GM10847 (cell line): ENCODE measurements around the gene C2CD5.

Experiments
- POLR2A ChIP-seq: IDR thresholded peaks from 2 replicates; pipeline ENCODE4 v1.6.1; 2011; ENCODE audit not compliant: insufficient read length; ENCODE audit errors: extremely low read depth

The C2CD5 gene

GRCh38 chr12:22518060-22518719 is 26.2 kb downstream of the C2CD5 start:
- TF ChIP-seq POLR2A, result no peak

DNA sequence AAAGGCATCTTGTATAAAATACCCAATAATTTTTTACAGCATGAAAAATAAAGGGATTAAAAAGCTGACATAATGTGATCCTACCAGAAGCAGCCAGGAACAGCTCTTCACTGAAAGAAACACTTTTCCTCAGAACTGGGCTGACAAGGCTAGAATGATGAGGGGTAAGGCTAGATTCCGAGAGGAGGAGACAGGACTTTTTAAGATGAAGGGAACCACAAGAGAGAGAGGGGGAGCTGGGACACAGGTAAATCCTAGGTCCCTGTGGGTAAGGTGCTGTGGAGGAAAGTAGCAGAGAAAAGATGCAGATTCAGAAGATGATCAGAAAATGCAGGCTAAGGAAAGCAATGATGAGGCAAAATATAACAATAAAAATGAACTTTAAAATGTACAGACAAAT is 29.5 kb downstream of the C2CD5 start:
- TF ChIP-seq POLR2A, result no peak

GRCh38 chr12:22505826-22506225 is 38.5 kb downstream of the C2CD5 start:
- no peak for TF ChIP-seq POLR2A

DNA sequence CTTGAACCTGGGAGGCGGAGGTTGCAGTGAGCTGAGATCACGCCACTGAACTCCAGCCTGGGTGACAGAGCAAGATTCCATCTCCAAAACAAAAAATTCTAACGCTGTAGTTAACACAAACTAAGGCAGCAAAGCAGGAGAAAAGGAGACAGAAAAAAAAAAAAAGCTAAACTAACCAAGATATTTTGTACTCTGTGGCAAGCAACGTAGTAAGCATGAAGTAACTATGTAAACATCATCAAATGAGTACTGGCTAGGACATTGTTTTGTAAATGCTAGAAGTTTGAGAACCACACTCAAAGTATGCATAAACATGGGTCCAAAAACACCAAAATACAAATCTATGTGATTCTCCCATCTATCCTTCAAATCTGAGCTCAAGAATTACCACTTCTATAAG is 44.2 kb downstream of the C2CD5 start:
- no peak for TF ChIP-seq POLR2A

GRCh38 chr12:22499445-22499844 is 44.9 kb downstream of the C2CD5 start:
- no peak for TF ChIP-seq POLR2A

- no peak for TF ChIP-seq POLR2A
Measured at GRCh38 chr12:22494319-22494718, 50.0 kb downstream of the C2CD5 start.

- no peak for TF ChIP-seq POLR2A
Measured at GRCh38 chr12:22491034-22491433, 53.3 kb downstream of the C2CD5 start.

DNA sequence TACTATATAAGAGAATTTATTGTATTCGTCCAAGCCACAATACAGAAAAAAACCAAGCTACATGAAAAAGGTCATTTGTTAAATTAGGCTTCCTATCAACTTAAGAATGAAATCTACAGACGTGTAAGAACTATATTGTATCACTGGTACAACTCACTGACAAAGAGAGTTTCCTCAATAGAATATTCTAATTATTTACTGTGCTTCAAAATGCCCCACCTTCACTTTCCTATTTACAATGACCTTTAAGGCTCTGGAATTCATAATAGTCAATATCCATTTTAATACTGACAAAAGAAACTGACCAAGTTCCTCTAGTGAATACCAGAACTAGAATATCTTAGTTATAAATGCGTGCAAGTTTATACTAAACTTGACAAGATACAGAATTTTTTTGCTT is 55.9 kb downstream of the C2CD5 start:
- TF ChIP-seq POLR2A, result no peak

DNA sequence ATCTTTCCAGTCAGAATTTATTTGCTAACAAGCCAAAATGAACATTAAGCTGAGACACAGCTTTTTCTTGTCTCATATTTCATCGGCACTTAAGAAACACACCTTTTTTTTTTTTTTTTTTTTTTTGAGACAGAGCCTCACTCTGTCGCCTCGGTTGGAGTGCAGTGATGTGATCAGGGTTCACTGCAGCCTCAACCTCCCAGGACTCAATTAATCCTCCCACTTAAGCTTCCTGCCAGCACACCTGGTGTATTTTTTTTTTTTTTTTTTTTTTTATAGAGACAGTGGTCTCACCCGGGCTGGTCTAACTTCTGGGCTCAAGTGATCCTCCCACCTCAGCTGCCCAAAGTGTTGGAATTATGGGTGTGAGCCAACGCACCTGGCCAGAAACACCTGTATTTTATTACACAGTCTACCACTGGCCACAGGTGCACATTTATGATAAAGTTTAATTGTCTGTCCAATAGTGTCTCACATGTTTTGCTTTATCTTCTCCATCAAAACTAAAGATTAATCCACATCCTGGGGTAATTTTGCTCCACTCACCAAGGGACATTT is 62.7 kb downstream of the C2CD5 start:
- TF ChIP-seq POLR2A, result no peak

DNA sequence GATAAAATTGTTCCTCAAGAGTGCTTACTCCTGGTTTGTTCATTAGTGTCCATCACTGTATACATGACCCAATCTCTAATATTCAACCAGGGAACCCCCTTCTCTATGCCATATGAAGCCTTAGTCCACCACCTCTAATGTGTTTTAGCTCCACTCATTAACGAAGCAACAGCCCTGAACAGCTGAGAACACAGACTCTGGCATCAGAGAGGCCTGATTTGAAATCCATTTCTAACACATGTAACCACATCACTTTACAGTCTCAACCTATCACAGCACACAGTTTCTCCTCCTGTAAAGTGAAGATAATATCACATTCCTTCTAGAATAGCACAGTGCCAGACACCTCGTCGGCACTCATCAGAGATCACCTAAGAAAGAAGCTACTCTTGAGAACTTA is 64.3 kb downstream of the C2CD5 start:
- TF ChIP-seq POLR2A, result no peak

- TF ChIP-seq POLR2A, result no peak
Measured at GRCh38 chr12:22477894-22478287, 66.5 kb downstream of the C2CD5 start.

GRCh38 chr12:22477166-22477893 is 67.0 kb downstream of the C2CD5 start:
- TF ChIP-seq POLR2A, result no peak

DNA sequence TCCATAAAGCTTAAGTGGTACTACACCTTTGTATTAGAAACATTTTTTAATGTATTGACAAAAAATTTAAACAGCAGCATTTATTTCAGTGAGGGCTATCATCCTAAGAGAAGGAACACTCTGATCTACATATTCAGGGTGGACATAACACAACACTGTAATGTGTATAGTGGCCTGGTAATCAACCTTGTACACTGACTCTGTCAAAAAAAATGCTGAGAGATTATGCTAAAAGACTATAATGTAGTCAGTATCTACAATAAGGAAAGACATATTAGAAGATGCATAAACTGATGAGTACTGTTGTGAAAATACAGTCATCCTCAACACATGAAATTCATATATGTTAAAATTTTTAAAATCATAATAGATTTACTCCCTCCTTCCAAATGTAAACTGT is 68.2 kb downstream of the C2CD5 start:
- TF ChIP-seq POLR2A, result no peak

DNA sequence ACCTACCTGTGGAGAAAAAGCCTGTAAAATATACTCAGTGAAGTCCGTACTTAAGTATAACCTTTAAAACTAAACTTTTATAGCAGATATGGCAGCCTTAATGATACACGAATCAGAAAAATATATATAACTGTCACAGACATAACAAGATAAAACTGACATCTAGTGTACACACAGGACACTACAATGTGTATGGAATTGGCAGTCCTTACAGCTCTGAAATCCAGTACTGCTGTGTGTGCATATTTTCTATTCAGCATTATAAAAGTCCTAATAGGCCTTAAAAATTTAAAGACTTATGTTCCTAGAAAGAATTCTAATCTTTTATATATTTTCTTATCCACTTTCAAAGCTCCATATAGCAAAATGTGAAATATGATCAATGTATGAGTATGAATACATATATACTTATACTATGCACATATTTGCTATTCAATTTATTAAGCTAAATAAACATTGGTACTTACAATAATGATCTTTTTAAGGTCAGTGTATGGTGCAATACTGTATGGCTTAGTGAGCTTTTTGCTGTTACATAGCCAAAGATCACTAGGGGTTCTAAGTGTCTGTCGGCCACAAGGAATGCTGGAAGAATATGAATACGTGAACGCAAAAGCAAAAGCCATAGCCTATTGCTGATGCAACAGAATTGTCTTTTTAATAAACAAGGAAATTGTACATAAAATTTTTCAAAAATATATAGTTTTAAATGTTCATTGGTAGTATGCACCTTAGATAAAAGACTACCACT is 69.2 kb downstream of the C2CD5 start:
- no peak for TF ChIP-seq POLR2A

DNA sequence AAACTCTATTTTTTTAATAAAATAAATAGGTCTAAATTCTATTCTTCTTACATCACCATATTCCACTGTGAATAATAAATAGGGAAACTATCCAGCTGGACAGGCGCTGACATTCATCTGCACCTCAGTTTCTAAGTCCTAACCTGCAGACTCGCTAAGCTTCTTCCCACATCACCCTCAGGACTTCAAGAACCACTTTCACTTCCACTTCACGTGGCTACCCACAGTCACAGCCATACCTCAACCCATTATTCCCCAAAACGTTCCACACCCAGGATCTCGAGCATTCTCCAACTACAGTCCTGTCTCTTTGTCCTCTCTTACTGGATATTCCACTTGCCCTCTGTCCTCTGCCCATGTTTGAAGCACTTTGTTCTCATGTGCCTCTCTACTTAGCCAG is 71.1 kb downstream of the C2CD5 start:
- no peak for TF ChIP-seq POLR2A

GRCh38 chr12:22467190-22467589 is 77.2 kb downstream of the C2CD5 start:
- no peak for TF ChIP-seq POLR2A
